Stimulated activated CD4-positive, alpha-beta T cell treated with anti-CD3 and anti-CD28 coated beads, Interleukin-2, amount 100 ng/mL, for 4 hours (primary cell): ENCODE data around the gene MAGI2.
"Not testable (repeated sequence)": the region's sequence is repeated elsewhere in the genome, so short reads cannot be mapped to it uniquely, and the experiment has no call there.

Source experiments
- DNase-seq: peaks from one replicate; pipeline ENCODE4 v3.0.0-alpha.2; 2020; ENCODE audit warnings: low read depth

Gene MAGI2

DNA sequence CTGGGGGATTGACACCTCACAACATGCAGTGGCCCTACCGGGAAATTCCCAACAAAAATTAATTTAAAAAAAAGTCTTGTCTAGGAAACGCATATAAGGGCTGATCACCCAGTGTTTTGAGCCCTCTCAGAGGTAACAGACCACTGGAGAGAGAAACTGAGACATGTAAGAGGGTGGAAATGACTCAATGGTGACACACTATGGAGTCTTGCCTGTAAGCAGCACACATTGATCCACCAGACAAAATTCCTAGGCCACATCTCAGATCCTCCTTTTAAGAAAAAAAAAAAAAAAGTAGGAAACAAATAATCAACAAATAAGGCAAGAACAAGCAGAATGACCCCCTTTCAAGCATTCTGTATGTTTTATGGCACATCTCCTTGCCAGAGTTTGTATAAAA lies 296.2 kb downstream of the MAGI2 start:
- DNase-seq = no peak

- DNase-seq = no peak
Observed at GRCh38 chr7:79149831-79150230, 303.6 kb downstream of the MAGI2 start.

DNA sequence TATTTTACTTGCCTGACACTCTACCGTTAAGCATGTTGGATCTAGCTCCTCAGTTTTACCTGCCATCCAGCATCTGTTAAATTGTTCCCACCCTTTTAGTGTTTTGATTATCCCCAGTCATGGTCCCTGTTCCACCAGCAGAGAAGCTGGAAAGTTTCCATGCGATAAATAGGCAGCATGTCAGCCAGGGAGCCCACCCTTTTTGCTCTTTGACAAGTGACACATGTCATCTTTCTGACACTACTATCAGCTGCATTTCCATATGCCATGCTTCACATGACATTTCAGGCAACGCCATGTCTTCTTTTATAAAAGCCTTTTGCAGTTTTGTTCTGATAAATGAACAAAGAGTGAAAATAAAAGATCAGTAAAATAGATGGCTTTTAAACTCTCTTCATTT lies 310.8 kb downstream of the MAGI2 start:
- DNase-seq = no peak

DNA sequence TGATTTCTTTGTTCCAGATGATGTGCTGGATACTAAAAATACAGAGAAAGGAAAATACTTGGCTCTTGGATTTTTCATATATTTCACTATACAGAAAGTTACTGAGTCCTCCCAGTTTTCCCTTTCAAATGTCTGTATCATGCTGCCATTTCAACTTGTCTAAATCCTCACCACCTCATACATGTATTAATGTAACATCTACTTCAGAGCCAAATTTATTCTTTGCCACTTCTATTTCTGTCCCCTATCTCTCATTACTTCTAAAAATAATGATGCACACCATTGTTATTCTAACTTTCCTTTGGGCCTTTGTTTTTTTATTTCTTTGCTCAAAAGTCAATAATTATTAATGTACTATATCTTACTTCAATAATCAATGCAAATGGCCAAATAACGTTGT lies 312.2 kb downstream of the MAGI2 start:
- no peak for DNase-seq

DNA sequence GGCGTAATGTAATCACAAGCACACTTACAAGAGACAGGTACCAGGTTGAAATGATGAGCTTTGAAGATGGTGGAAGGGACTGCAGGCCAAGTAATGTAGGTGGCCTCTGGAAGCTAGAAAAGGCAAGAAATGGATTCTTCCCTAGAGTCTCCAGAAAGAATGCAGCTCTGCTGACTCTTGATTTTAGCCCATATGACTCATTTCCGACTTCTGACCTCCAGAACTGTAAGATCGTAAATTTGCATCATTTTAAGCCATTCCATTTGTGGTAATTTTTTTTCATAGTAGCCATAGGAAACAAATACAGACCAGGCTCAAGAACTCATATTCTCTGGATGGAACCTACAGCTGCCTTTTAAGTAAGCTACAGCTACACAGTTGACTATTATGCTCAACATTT lies 315.5 kb downstream of the MAGI2 start:
- no peak for DNase-seq

DNA sequence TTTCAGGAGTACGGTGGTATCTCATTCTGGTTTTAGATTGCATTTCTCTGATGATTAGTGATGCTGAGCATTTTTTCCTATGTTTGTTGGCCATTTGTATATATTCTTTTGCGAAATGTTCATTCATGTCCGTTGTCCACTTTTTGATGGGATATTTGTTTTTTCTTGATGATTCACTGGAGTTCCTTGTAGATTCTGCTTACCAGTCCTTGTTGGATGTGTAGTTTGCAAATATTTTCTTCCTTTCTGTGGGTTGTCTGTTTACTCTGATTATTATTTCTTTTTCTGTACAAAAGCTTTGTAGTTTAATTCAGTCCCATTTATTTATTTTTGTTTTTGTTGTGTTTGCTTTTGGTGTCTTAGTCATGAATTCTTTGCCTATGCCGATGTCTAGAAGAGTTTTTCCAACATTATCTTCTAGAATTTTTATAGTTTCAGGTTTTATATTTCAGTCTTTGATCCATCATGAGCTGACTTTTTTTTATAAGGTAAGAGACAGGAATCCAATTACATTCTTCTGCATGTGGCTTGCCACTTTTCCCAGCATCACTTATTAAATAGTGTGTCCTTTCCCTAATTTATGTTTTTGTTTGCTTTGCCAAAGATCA lies 320.5 kb downstream of the MAGI2 start:
- DNase-seq = no peak

- DNase-seq = no peak
Observed at GRCh38 chr7:79130715-79131114, 322.8 kb downstream of the MAGI2 start.

DNA sequence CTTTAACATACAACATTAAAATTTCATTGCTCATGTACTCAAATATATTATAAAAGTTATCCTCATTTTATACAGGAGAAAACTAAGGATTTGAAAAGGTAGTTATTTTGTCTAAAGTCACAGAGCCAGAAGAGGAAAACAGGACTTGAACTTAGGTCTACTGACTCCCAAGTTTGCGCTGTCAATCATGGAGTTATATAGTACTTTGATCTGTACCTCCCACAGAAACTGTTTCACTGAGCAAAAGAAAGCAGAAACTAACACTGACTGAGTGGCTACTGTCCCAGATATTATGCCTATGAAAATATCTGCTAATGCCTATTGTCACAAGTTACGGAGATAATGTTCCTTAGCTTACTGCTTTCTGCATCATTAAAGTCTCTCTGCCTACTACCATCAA lies 329.1 kb downstream of the MAGI2 start:
- no peak for DNase-seq

DNA sequence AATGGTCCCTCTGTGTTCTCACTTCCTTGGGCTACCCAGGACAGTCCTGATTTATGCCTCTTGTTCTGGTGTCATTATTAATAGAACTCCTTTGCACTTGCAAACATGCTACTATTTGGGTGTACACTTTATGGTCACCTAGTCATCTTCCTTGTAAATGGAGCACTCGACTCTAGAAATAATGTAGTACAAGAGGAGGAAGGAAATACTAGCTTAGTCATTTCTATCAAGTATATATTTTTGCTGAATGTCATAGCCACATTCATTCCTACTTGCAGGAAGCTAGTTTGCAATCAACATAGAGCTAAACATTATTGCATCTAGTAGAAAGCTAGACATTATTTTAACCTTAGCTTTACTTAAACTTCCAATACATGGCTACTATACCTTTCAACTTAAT lies 335.3 kb downstream of the MAGI2 start:
- no peak for DNase-seq

GRCh38 chr7:79096361-79096805 lies 357.1 kb downstream of the MAGI2 start:
- DNase-seq = no peak

GRCh38 chr7:79093421-79093820 lies 360.0 kb downstream of the MAGI2 start:
- no peak for DNase-seq

- DNase-seq = no peak
Observed at GRCh38 chr7:79091661-79092060, 361.8 kb downstream of the MAGI2 start.

- DNase-seq = no peak
Observed at GRCh38 chr7:79091011-79091410, 362.5 kb downstream of the MAGI2 start.

DNA sequence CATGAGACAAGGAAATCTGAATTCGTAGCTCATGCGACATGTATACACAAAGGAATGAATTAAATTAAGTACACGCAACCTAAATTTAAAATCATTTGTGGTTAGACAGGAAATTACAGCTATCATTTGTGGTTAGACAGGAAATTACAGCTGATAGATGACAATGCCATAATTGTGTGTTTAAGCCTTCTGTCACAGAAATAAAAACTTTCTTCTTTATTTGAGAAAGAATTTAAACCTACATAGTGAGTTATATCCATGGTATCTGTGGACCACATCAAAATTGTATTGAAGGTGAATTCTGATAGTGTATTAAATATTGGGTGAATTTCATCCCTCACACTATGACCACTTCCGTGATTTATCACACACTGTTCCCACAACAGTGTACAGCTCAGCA lies 362.9 kb downstream of the MAGI2 start:
- no peak for DNase-seq

- DNase-seq = no peak
Observed at GRCh38 chr7:79084423-79084822, 369.0 kb downstream of the MAGI2 start.

- DNase-seq = no peak
Observed at GRCh38 chr7:79079919-79080554, 373.4 kb downstream of the MAGI2 start.

DNA sequence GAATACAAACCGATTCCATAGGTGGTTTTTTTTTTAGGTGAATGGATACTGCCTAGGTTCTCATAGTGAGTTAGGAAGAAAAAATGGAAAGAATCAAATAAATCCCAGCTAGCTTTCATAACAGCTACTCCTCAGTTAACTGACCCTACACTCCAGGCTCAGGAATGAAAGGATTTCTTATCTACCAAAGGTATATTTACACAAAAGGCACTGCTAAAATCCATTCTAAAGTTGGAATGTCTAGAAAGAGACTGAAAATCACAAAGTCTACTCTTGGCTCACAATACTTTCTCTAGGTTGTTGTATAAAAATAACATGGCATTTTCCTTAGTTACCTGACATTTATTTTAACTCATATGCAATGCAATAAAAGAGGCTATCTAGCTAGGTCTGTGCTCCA lies 375.2 kb downstream of the MAGI2 start:
- DNase-seq = no peak

DNA sequence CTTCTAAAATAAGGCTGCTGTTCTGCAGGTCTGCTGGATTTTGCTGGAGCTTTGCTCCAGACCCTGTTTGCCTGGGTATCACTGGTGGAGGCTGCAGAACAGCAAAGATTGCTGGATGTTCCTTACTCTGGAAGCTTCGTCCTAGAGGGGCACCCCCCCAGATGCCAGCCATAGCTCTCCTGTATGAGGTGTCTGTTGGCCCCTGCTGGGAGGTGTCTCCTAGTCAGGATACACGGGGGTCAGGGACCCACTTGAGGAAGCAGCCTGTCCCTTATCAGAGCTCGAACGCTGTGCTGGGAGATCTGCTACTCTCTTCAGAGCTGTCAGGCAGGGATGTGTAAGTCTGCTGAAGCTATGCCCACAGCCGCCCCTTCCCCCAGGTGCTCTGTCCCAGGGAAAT lies 382.3 kb downstream of the MAGI2 start:
- DNase-seq = not testable (repeated sequence)

DNA sequence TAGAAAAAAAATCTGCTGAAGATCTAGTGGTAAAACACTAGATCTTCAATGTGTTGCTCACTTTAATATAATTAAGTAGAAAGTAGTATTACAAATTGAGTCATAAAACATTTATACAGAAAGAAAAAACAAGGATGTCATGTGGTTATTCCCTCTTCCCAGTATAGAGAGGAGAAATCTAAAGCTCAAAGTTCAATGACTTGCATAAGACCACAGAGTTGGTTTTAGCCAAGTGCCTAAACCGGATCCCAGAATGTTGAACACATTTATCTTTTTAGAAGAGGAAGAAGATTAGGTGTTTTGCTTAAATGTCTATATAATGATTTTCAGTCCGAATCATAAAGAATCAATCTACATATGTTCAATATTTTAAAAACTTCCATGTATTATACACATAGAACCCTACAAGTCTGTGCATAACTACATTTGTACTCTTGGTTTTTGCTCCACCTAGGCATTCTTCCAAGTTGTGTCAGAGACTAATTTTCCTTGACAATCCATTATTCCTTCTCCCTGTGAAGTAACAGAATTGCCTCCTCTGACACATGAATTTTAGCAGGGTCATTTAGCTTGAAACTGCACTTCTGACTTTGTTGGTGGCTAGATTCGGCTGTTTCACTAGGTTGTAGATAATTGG lies 389.2 kb downstream of the MAGI2 start:
- DNase-seq = no peak

GRCh38 chr7:79063019-79063698 lies 390.3 kb downstream of the MAGI2 start:
- DNase-seq = no peak

- DNase-seq = no peak
Observed at GRCh38 chr7:79060498-79060897, 393.0 kb downstream of the MAGI2 start.

DNA sequence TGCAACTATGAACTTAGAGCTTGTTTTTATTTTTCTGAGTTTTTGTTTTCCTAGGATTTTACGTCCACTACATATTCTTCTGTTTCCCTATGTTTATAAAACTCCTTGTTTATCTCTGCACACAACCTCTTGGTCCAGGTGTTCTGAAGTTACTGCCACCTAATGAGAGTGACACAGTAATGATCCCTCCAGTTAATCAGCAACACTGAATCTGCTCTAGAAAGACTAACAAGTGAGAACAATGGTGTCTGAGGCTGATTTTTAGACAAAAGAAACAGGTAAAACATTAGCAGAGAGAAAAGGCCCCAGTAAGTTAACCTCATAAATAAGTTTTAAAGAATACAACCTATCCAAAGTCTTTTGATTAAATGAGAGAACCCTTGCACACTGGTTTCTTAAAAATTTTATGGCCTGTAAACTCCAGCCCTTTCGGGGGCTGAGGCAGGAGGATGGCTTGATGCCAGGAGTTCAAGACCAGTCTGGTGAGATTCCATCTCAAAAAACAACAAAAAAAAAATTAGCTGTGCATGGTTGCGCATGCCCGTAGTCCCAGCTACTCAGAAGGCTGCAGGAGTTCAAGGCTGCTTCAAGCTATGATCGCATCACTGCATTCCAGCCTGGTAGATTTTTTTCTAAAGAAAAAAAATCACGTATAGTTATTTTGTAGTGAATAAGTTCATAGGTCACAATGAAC lies 397.6 kb downstream of the MAGI2 start:
- DNase-seq = no peak

GRCh38 chr7:79051915-79052314 lies 401.6 kb downstream of the MAGI2 start:
- DNase-seq = no peak
